Breast epithelium (tissue), 4 donors: ENCODE results near the gene CACNA1A. TPM values are rescaled to one million over a fixed set of nuclear protein-coding genes. Genes with fewer than 3 reads are reported as not detected.

ENCODE experiments used
- DNase-seq, 2 donors: peaks; one replicate each; pipeline ENCODE4 v3.0.0-alpha.2; 2019; ENCODE audit warnings: low spot score in 2 of 2
- H3K27ac ChIP-seq, 2 donors: fragments of 200-600 bp; sonication (generic) in 1 of 2; one replicate each; pipeline ENCODE4 v1.5.1; 2016 to 2019; ENCODE audit warnings: mild to moderate bottlenecking in 1 of 2
- H3K27me3 ChIP-seq, 2 donors: fragments of 200-600 bp; sonication (generic) in 1 of 2; one replicate each; pipeline versions ENCODE4 v1.5.1 to v1.6.0; 2017 to 2019; ENCODE audit warnings: control low read depth in 1 of 2, mild to moderate bottlenecking in 1 of 2
- H3K36me3 ChIP-seq: fragments of 200-600 bp; one replicate; pipeline ENCODE4 v1.5.1; 2019
- H3K4me1 ChIP-seq, 2 donors: fragments of 200-600 bp; sonication (generic); one replicate each; pipeline ENCODE4 v1.5.1; 2016 to 2019; ENCODE audit warnings: control low read depth in 1 of 2
- H3K4me3 ChIP-seq, 3 donors: fragments of 200-600 bp; sonication (generic); 1 replicate in 2 of 3; 2 replicates in 1 of 3; pipeline ENCODE4 v1.5.1; 2016 to 2019; ENCODE audit warnings: mild to moderate bottlenecking in 3 of 3, moderate library complexity in 2 of 3
- H3K9me3 ChIP-seq, 2 donors: fragments of 200-600 bp; sonication (generic) in 1 of 2; one replicate each; pipeline ENCODE4 v1.5.1; 2016 to 2019; ENCODE audit warnings: control low read depth in 1 of 2
- CTCF ChIP-seq, 3 donors: fragments of 450-650 bp; IDR thresholded peaks; one replicate each; pipeline ENCODE4 v1.5.1; 2016 to 2017; ENCODE audit warnings: antibody characterized with exemption in 3 of 3, mild to moderate bottlenecking in 3 of 3, moderate library complexity in 3 of 3
- POLR2A ChIP-seq: fragments of 450-650 bp; IDR thresholded peaks from one replicate; pipeline ENCODE4 v1.6.1; 2016; ENCODE audit warnings: antibody characterized with exemption, mild to moderate bottlenecking, moderate library complexity
- POLR2AphosphoS5 ChIP-seq, 3 donors: sonication (generic); formaldehyde crosslinking; IDR thresholded peaks; one replicate each; pipeline ENCODE4 v1.6.1; 2017; ENCODE audit warnings: antibody characterized with exemption in 3 of 3
- intact Hi-C: fragments of 100-400 bp; cut with DNase I; formaldehyde crosslinking; loops from one replicate; pipeline ENCODE4 v1.15.1; 2023; ENCODE audit warnings: low total_unique reads
- total RNA-seq, 3 donors: library from RNA; depleted of rRNA; stranded (reverse); fragments of >200 nt; gene quantifications; one replicate each; pipeline ENCODE4 v1.1.0, GENCODE V29; 2016

CACNA1A gene
- total RNA-seq, 3 donors from 2014 or later: 0.16 to 1.0 (median 0.33) TPM

GRCh38 chr19:13319526-13319925 lies 186.8 kb downstream of the CACNA1A start:
- Histone ChIP-seq H3K27ac (no peak overlapping the region), H3K9me3 (peaks cover 0 to 25% of the 10 kb centered on the region in 2 donors), H3K4me1 (no peaks in the 10 kb centered on the region), H3K36me3 (no peaks in the 10 kb centered on the region), H3K27me3 (no peaks in the 10 kb centered on the region), H3K4me3 (no peak overlapping the region)
- intact Hi-C loops: no loop called here
- TF ChIP-seq POLR2A: no peak
- TF ChIP-seq CTCF (IDR thresholded peaks at IDR 0.05): no peak
- TF ChIP-seq POLR2AphosphoS5 (IDR thresholded peaks at IDR 0.05): no peak
- DNase-seq: no peak

- DNase-seq: no peak
- TF ChIP-seq POLR2A: no peak
- TF ChIP-seq POLR2AphosphoS5 (IDR thresholded peaks at IDR 0.05): no peak
- TF ChIP-seq CTCF (IDR thresholded peaks at IDR 0.05): no peak
Measured at GRCh38 chr19:13318190-13318589, 188.1 kb downstream of the CACNA1A start.

GRCh38 chr19:13315495-13315894 lies 190.8 kb downstream of the CACNA1A start:
- no peak for DNase-seq
- H3K9me3 ChIP-seq: peaks cover 0 to 23% of the 10 kb centered on the region in 2 donors
- no peak overlapping the region for H3K4me3 ChIP-seq
- intact Hi-C loops: no loop called here
- TF ChIP-seq POLR2A: no peak
- TF ChIP-seq CTCF (IDR thresholded peaks at IDR 0.05): no peak
- TF ChIP-seq POLR2AphosphoS5 (IDR thresholded peaks at IDR 0.05): no peak
- no peak overlapping the region for H3K27ac ChIP-seq
- no peaks in the 10 kb centered on the region for H3K4me1 ChIP-seq
- no peaks in the 10 kb centered on the region for H3K27me3 ChIP-seq
- no peaks in the 10 kb centered on the region for H3K36me3 ChIP-seq

More at GRCh38 chr19:13318190-13318589, 188.1 kb downstream of the CACNA1A start:
- H3K9me3 ChIP-seq: peaks cover 0 to 25% of the 10 kb centered on the region in 2 donors
- no peak overlapping the region for H3K4me3 ChIP-seq
- no peaks in the 10 kb centered on the region for H3K27me3 ChIP-seq
- H3K4me1 ChIP-seq: no peaks in the 10 kb centered on the region
- no peak overlapping the region for H3K27ac ChIP-seq
- H3K36me3 ChIP-seq: no peaks in the 10 kb centered on the region
- intact Hi-C loops: no loop called here

GRCh38 chr19:13314761-13315160 lies 191.5 kb downstream of the CACNA1A start:
- Histone ChIP-seq H3K27me3 (no peaks in the 10 kb centered on the region), H3K4me1 (no peaks in the 10 kb centered on the region), H3K9me3 (peaks cover 0 to 23% of the 10 kb centered on the region in 2 donors), H3K36me3 (no peaks in the 10 kb centered on the region), H3K4me3 (no peak overlapping the region), H3K27ac (no peak overlapping the region)
- intact Hi-C loops: no loop called here
- no peak for TF ChIP-seq CTCF (IDR thresholded peaks at IDR 0.05)
- TF ChIP-seq POLR2AphosphoS5 (IDR thresholded peaks at IDR 0.05): no peak
- TF ChIP-seq POLR2A: no peak
- DNase-seq: no peak

GRCh38 chr19:13313875-13314274 lies 192.4 kb downstream of the CACNA1A start:
- intact Hi-C loops: no loop called here
- peaks cover 0 to 23% of the 10 kb centered on the region in 2 donors for H3K9me3 ChIP-seq
- no peaks in the 10 kb centered on the region for H3K36me3 ChIP-seq
- no peaks in the 10 kb centered on the region for H3K4me1 ChIP-seq
- TF ChIP-seq POLR2A (no peak), CTCF (IDR thresholded peaks at IDR 0.05) (no peak), POLR2AphosphoS5 (IDR thresholded peaks at IDR 0.05) (no peak)
- H3K27ac ChIP-seq: no peak overlapping the region
- H3K4me3 ChIP-seq: no peak overlapping the region
- no peaks in the 10 kb centered on the region for H3K27me3 ChIP-seq
- no peak for DNase-seq
